MM.1S (cell line): ENCODE data around the gene VRK3.
A peak's percentile ranks its signal among the peaks of the same experiment; 100 is the strongest.

ENCODE experiments used
- DNase-seq: peaks from one replicate; pipeline ENCODE4 v3.0.0-alpha.2; 2015
- H2AFZ ChIP-seq: fragments of 300-600 bp; sonication (generic); 2 replicates; pipeline ENCODE4 v1.6.0; 2016; ENCODE audit warnings: antibody characterized with exemption, low read length
- H3F3A ChIP-seq: fragments of 300-600 bp; sonication (generic); 2 replicates; pipeline ENCODE4 v1.6.1; 2016; ENCODE audit warnings: mild to moderate bottlenecking, antibody characterized with exemption, low read length, moderate library complexity, mixed read lengths; ENCODE audit not compliant: insufficient read depth
- H3K27ac ChIP-seq: fragments of 300-600 bp; sonication (generic); 2 replicates; pipeline ENCODE4 v1.5.1; 2016; ENCODE audit warnings: mild to moderate bottlenecking, low read length
- H3K27me3 ChIP-seq: fragments of 300-600 bp; sonication (generic); replicated peaks from 2 replicates; pipeline ENCODE4 v1.6.0; 2016; ENCODE audit warnings: low read length; ENCODE audit not compliant: insufficient read depth
- H3K36me3 ChIP-seq: fragments of 300-600 bp; sonication (generic); replicated peaks from 2 replicates; pipeline ENCODE4 v1.6.1; 2016; ENCODE audit warnings: mild to moderate bottlenecking, low read length, mixed read lengths; ENCODE audit not compliant: insufficient read depth
- H3K4me1 ChIP-seq: fragments of 300-600 bp; sonication (generic); 2 replicates; pipeline ENCODE4 v1.6.1; 2016; ENCODE audit warnings: low read length, mixed read lengths
- H3K4me2 ChIP-seq: fragments of 300-600 bp; sonication (generic); 2 replicates; pipeline ENCODE4 v1.6.0; 2016; ENCODE audit warnings: low read depth, low read length
- H3K4me3 ChIP-seq: fragments of 300-600 bp; sonication (generic); 2 replicates; pipeline ENCODE4 v1.5.1; 2016; ENCODE audit warnings: low read length, mixed read lengths
- H3K79me2 ChIP-seq: fragments of 300-600 bp; sonication (generic); 2 replicates; pipeline ENCODE4 v1.6.1; 2016; ENCODE audit warnings: mixed run types, low read length, mixed read lengths
- H3K9ac ChIP-seq: fragments of 300-600 bp; sonication (generic); 2 replicates; pipeline ENCODE4 v1.6.1; 2016; ENCODE audit warnings: low read length, mixed read lengths
- H3K9me2 ChIP-seq: fragments of 300-600 bp; sonication (generic); replicated peaks from 2 replicates; pipeline ENCODE4 v1.6.1; 2016; ENCODE audit warnings: mild to moderate bottlenecking, low read length, mixed read lengths; ENCODE audit not compliant: insufficient read depth
- H3K9me3 ChIP-seq: fragments of 300-600 bp; sonication (generic); replicated peaks from 2 replicates; pipeline ENCODE4 v1.6.1; 2016; ENCODE audit warnings: mild to moderate bottlenecking, low read length, mixed read lengths; ENCODE audit not compliant: insufficient read depth
- H4K20me1 ChIP-seq: fragments of 300-600 bp; sonication (generic); 2 replicates; pipeline ENCODE4 v1.6.1; 2016; ENCODE audit warnings: mild to moderate bottlenecking, low read length, moderate library complexity, mixed read lengths; ENCODE audit not compliant: insufficient read depth
- EZH2 ChIP-seq: fragments of 300-600 bp; sonication (generic); optimal IDR thresholded peaks from 2 replicates; pipeline ENCODE3; 2017; ENCODE audit warnings: low read depth, mild to moderate bottlenecking, antibody characterized with exemption, low read length, mixed read lengths
- EZH2phosphoT487 ChIP-seq: fragments of 300-600 bp; sonication (generic); IDR thresholded peaks from 2 replicates; pipeline ENCODE4 v1.6.1; 2018; ENCODE audit warnings: antibody characterized with exemption, low read length
- TF ChIP-seq, protein P1 (sequence below): fragments of 300-600 bp; sonication (generic); IDR thresholded peaks from 2 replicates; pipeline ENCODE4 v1.5.1; 2016; ENCODE audit warnings: antibody characterized with exemption, low read length, mixed read lengths

Gene VRK3

DNA sequence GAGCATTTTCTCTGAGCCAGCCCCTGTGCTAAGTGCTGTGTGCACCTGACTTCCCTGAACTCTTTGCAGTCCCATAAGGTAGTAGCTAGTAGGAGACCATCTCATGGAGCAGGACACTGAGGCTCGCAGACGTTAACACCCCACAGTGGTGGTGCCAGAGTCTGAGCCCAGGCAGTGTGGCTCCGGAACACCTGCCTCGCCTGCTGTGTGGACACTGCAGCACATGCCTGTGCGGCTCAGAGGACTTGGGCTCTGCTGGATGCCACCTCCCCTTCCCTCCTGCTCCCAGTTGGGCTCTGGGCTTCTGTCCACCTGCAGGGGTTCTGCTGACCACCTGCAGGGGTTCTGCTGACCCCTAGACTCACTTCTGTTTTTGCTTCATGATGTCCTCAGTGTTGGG is 37.2 kb downstream of the VRK3 start:
- Histone ChIP-seq H4K20me1 (no peaks in the 10 kb centered on the region), H3F3A (peaks cover 4% of the 10 kb centered on the region; the same call in 1 of the 2 replicates)

DNA sequence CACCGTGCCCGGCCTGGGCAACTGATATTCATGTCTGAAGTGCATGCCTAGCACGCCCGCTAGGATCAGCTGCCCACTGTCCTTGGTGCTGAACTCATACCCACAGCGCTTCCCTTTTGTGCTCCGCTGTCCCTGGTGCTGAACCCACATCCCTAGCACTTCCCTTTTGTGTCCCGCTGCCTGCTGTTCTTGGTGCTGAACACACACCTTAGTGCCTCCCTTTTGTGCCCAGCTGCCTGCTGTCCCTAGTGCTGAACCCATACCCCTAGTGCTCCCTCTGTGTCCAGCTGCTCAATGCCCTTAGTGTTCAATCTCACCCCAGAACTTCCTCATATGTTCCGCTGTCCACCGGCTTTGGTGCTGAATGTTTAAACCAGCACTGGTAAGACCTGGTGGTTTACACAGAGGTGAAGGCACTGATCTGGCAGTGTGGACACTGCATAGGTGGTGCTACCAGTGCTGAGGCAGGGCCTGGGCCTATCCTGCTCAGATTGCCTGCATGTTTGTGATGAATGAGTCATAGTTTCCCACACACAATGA is 37.9 kb downstream of the VRK3 start:
- Histone ChIP-seq H3K27me3 (no peaks in the 10 kb centered on the region), H3K4me1 (no peaks in the 10 kb centered on the region), H3K9ac (no peak overlapping the region), H3F3A (peaks cover 4% of the 10 kb centered on the region; the same call in 1 of the 2 replicates), H4K20me1 (no peaks in the 10 kb centered on the region), H3K4me2 (no peak overlapping the region), H3K9me2 (no peaks in the 10 kb centered on the region), H3K36me3 (no peaks in the 10 kb centered on the region), H3K4me3 (no peak overlapping the region), H3K27ac (no peak overlapping the region), H3K9me3 (no peaks in the 10 kb centered on the region), H2AFZ (no peak overlapping the region), H3K79me2 (no peaks in the 10 kb centered on the region)
- no peak for TF ChIP-seq EZH2
- TF ChIP-seq, protein P1, sequence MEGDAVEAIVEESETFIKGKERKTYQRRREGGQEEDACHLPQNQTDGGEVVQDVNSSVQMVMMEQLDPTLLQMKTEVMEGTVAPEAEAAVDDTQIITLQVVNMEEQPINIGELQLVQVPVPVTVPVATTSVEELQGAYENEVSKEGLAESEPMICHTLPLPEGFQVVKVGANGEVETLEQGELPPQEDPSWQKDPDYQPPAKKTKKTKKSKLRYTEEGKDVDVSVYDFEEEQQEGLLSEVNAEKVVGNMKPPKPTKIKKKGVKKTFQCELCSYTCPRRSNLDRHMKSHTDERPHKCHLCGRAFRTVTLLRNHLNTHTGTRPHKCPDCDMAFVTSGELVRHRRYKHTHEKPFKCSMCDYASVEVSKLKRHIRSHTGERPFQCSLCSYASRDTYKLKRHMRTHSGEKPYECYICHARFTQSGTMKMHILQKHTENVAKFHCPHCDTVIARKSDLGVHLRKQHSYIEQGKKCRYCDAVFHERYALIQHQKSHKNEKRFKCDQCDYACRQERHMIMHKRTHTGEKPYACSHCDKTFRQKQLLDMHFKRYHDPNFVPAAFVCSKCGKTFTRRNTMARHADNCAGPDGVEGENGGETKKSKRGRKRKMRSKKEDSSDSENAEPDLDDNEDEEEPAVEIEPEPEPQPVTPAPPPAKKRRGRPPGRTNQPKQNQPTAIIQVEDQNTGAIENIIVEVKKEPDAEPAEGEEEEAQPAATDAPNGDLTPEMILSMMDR, result 0 out of 2 replicates have a peak, but pooled peaks have one; percentile 5
- DNase-seq, result peak; percentile 91

More for the DNA sequence above, 37.2 kb downstream of the VRK3 start:
- no peaks in the 10 kb centered on the region for H3K79me2 ChIP-seq
- H3K4me1 ChIP-seq, result no peaks in the 10 kb centered on the region
- H3K27ac ChIP-seq, result no peak overlapping the region
- no peak for DNase-seq
- no peak overlapping the region for H3K4me2 ChIP-seq
- no peak overlapping the region for H3K9ac ChIP-seq
- H3K9me3 ChIP-seq, result no peaks in the 10 kb centered on the region
- H2AFZ ChIP-seq, result no peak overlapping the region
- TF ChIP-seq EZH2phosphoT487, result no peak
- no peak for TF ChIP-seq EZH2
- TF ChIP-seq, protein P1, result no peak
- H3K36me3 ChIP-seq, result no peaks in the 10 kb centered on the region
- H3K4me3 ChIP-seq, result no peak overlapping the region
- H3K9me2 ChIP-seq, result no peaks in the 10 kb centered on the region
- no peaks in the 10 kb centered on the region for H3K27me3 ChIP-seq

DNA sequence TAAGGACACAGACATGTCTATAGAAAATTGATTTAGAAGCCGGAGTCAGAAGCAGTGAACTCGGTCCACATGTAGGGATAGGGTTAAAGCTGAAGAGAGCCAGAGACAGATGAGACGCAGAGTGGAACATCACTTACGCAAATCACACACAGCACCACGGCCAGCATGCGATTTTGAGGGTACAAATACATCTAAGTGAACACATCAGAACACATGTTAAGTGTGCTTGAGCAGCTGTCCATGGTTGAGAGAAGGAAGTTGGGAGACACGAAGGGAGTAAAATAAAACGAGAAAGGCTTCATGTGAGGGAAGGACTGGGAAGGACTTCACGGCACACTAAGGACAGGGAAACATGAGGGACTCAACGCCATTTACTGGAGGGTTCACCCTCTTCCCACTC is 38.8 kb downstream of the VRK3 start:
- H3K9me2 ChIP-seq, result no peaks in the 10 kb centered on the region
- H3K4me3 ChIP-seq, result no peak overlapping the region
- DNase-seq, result no peak
- no peaks in the 10 kb centered on the region for H3K79me2 ChIP-seq
- no peak overlapping the region for H3K4me2 ChIP-seq
- H2AFZ ChIP-seq, result no peak overlapping the region
- peaks cover 4% of the 10 kb centered on the region; the same call in 1 of the 2 replicates for H3F3A ChIP-seq
- no peaks in the 10 kb centered on the region for H3K27me3 ChIP-seq
- H3K9ac ChIP-seq, result no peak overlapping the region
- no peak overlapping the region for H3K27ac ChIP-seq
- TF ChIP-seq EZH2phosphoT487, result no peak
- TF ChIP-seq, protein P1, result no peak
- no peaks in the 10 kb centered on the region for H3K9me3 ChIP-seq
- no peaks in the 10 kb centered on the region for H3K4me1 ChIP-seq
- no peaks in the 10 kb centered on the region for H3K36me3 ChIP-seq
- H4K20me1 ChIP-seq, result no peaks in the 10 kb centered on the region
